ENCODE results near the gene TERT. TPM values are rescaled to one million over a fixed set of nuclear protein-coding genes. Genes with fewer than 3 reads are reported as not detected.
"Not testable (repeated sequence)": the region's sequence is repeated elsewhere in the genome, so short reads cannot be mapped to it uniquely, and the experiment has no call there.

The TERT gene
- total RNA-seq, 2 experiments from 2014 or later: 2.1 to 2.2 TPM

- H3K4me1 Mint-ChIP-seq; H3K9me3 Mint-ChIP-seq; DNase-seq; H3K27ac Mint-ChIP-seq; H3K36me3 Mint-ChIP-seq (ENCODE audit: low read depth); CTCF ChIA-PET; H3K27me3 Mint-ChIP-seq; H3K4me3 Mint-ChIP-seq; POLR2A ChIA-PET: not testable (repeated sequence)
Observed at GRCh38 chr5:1282993-1283728, 11.7 kb downstream of the TERT start.

- no peak overlapping the region for H3K4me3 Mint-ChIP-seq
- peaks cover under 1% of the 10 kb centered on the region for H3K36me3 Mint-ChIP-seq (ENCODE audit: low read depth)
- peaks cover 3% of the 10 kb centered on the region for H3K9me3 Mint-ChIP-seq
- no peak overlapping the region for H3K27ac Mint-ChIP-seq
- ChIA-PET POLR2A (no interaction called here), CTCF (no interaction called here)
- no peaks in the 10 kb centered on the region for H3K27me3 Mint-ChIP-seq
- DNase-seq: no peak
- no peaks in the 10 kb centered on the region for H3K4me1 Mint-ChIP-seq
Observed at GRCh38 chr5:1282131-1282992, 12.5 kb downstream of the TERT start.

GRCh38 chr5:1281038-1281882, 13.6 kb downstream of the TERT start:
- Mint-ChIP-seq H3K4me3 (no peak overlapping the region), H3K27ac (no peak overlapping the region), H3K36me3 (ENCODE audit: low read depth) (no peaks in the 10 kb centered on the region), H3K27me3 (no peaks in the 10 kb centered on the region), H3K4me1 (no peaks in the 10 kb centered on the region), H3K9me3 (peaks cover 3% of the 10 kb centered on the region)
- CTCF ChIA-PET: no interaction called here
- DNase-seq: no peak
- POLR2A ChIA-PET: no interaction called here

GRCh38 chr5:1280177-1281037, 14.5 kb downstream of the TERT start:
- Mint-ChIP-seq H3K9me3 (peaks cover 3% of the 10 kb centered on the region), H3K4me3 (no peak overlapping the region), H3K27me3 (no peaks in the 10 kb centered on the region), H3K27ac (no peak overlapping the region), H3K36me3 (ENCODE audit: low read depth) (no peaks in the 10 kb centered on the region), H3K4me1 (no peaks in the 10 kb centered on the region)
- CTCF ChIA-PET: no interaction called here
- DNase-seq: no peak
- POLR2A ChIA-PET: no interaction called here

GRCh38 chr5:1279443-1280151, 15.3 kb downstream of the TERT start:
- POLR2A ChIA-PET: no interaction called here

GRCh38 chr5:1278656-1279442, 16.0 kb downstream of the TERT start:
- ChIA-PET POLR2A (no interaction called here), CTCF (no interaction called here)
- H3K9me3 Mint-ChIP-seq: peaks cover 3% of the 10 kb centered on the region
- no peaks in the 10 kb centered on the region for H3K27me3 Mint-ChIP-seq
- H3K4me3 Mint-ChIP-seq: no peak overlapping the region
- no peak for DNase-seq
- H3K27ac Mint-ChIP-seq: no peak overlapping the region
- H3K4me1 Mint-ChIP-seq: no peaks in the 10 kb centered on the region
- H3K36me3 Mint-ChIP-seq (ENCODE audit: low read depth): no peaks in the 10 kb centered on the region

More at GRCh38 chr5:1279443-1280151, 15.3 kb downstream of the TERT start:
- Mint-ChIP-seq H3K27me3 (no peaks in the 10 kb centered on the region), H3K4me1 (no peaks in the 10 kb centered on the region), H3K36me3 (ENCODE audit: low read depth) (no peaks in the 10 kb centered on the region), H3K9me3 (peaks cover 3% of the 10 kb centered on the region), H3K27ac (no peak overlapping the region), H3K4me3 (no peak overlapping the region)
- CTCF ChIA-PET: no interaction called here
- no peak for DNase-seq

GRCh38 chr5:1278216-1278615, 16.7 kb downstream of the TERT start:
- Mint-ChIP-seq H3K9me3 (peaks cover 3% of the 10 kb centered on the region), H3K4me3 (no peak overlapping the region), H3K27me3 (no peaks in the 10 kb centered on the region)

GRCh38 chr5:1277781-1278180, 17.1 kb downstream of the TERT start:
- Mint-ChIP-seq H3K4me1 (no peaks in the 10 kb centered on the region), H3K27ac (no peak overlapping the region), H3K9me3 (peaks cover 3% of the 10 kb centered on the region), H3K36me3 (ENCODE audit: low read depth) (no peaks in the 10 kb centered on the region), H3K27me3 (no peaks in the 10 kb centered on the region), H3K4me3 (no peak overlapping the region)
- CTCF ChIA-PET: no interaction called here
- POLR2A ChIA-PET: no interaction called here
- no peak for DNase-seq

More at GRCh38 chr5:1278216-1278615, 16.7 kb downstream of the TERT start:
- no peaks in the 10 kb centered on the region for H3K36me3 Mint-ChIP-seq (ENCODE audit: low read depth)
- no peak for DNase-seq
- no peaks in the 10 kb centered on the region for H3K4me1 Mint-ChIP-seq
- POLR2A ChIA-PET: no interaction called here
- CTCF ChIA-PET: no interaction called here
- no peak overlapping the region for H3K27ac Mint-ChIP-seq

GRCh38 chr5:1277331-1277730, 17.5 kb downstream of the TERT start:
- POLR2A ChIA-PET: no interaction called here

GRCh38 chr5:1276930-1277329, 17.9 kb downstream of the TERT start:
- CTCF ChIA-PET: no interaction called here
- Mint-ChIP-seq H3K36me3 (ENCODE audit: low read depth) (no peaks in the 10 kb centered on the region), H3K9me3 (peaks cover 3% of the 10 kb centered on the region), H3K4me3 (no peak overlapping the region), H3K27ac (no peak overlapping the region), H3K4me1 (no peaks in the 10 kb centered on the region), H3K27me3 (no peaks in the 10 kb centered on the region)
- POLR2A ChIA-PET: no interaction called here
- no peak for DNase-seq

More at GRCh38 chr5:1277331-1277730, 17.5 kb downstream of the TERT start:
- H3K9me3 Mint-ChIP-seq: peaks cover 3% of the 10 kb centered on the region
- DNase-seq: no peak
- no peaks in the 10 kb centered on the region for H3K36me3 Mint-ChIP-seq (ENCODE audit: low read depth)
- no peak overlapping the region for H3K4me3 Mint-ChIP-seq
- H3K4me1 Mint-ChIP-seq: no peaks in the 10 kb centered on the region
- no peaks in the 10 kb centered on the region for H3K27me3 Mint-ChIP-seq
- no peak overlapping the region for H3K27ac Mint-ChIP-seq
- CTCF ChIA-PET: no interaction called here

- POLR2A ChIA-PET; H3K27ac Mint-ChIP-seq; H3K36me3 Mint-ChIP-seq (ENCODE audit: low read depth); H3K9me3 Mint-ChIP-seq; CTCF ChIA-PET; H3K4me3 Mint-ChIP-seq; H3K27me3 Mint-ChIP-seq; DNase-seq; H3K4me1 Mint-ChIP-seq: not testable (repeated sequence)
Observed at GRCh38 chr5:1275397-1276391, 19.2 kb downstream of the TERT start.

Data from activated CD4-positive, alpha-beta memory T cell treated with anti-CD3 and anti-CD28 coated beads, Interleukin-2, amount 10 ng/mL, durations not matched to agents 7 days and 5 days (primary cell).